LNCAP (cell line): Measurements from ENCODE around the gene ANKRD13B.

ENCODE experiments used
- CTCF ChIP-seq: fragments of 450-650 bp; IDR thresholded peaks from 2 replicates; pipeline ENCODE4 v1.5.1; 2017; ENCODE audit warnings: mild to moderate bottlenecking

Gene ANKRD13B

GRCh38 chr17:29596811-29597210, 3.9 kb downstream of the ANKRD13B start:
- no peak for TF ChIP-seq CTCF

DNA sequence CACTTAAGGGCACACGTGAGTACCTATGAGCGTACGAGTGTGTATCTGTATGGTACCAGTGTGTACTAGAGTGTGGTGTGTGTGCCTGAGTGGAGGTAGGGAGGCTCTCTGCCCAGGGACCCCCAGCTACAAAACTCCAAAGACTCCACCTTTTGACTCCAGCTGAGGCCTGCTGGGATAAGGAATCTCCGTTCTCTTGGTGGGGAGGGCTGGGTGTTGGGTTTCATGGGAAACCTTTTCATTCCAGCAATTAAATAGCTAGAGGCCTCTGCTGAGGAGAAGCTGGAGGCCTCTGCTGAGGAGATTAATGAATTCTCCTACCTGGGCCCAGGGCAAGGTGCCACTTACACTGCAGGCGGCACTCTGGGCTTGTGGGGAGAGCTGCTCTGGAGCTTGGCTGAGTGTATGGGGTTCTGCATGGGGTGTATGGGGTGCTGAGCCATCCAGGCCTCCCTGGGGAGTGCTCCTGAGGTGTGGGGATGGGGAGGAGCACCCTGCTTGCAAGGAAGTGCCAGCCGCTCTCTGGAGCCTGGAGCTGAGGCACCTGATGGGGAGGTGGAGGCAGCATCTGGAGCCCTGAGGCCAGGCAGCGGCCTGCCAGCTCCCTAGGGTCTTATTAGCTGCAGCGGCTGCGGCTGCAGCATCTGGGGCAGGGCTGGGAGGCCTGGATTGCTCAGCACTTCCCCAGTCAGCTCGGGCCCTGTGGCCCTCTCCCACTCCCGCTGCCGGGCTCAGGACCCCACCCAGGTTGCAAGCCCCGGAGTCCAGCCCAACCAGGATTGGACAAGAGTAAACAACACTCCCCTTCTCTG, 4.6 kb downstream of the ANKRD13B start:
- TF ChIP-seq CTCF = no peak

GRCh38 chr17:29603109-29603674, 10.3 kb downstream of the ANKRD13B start:
- no peak for TF ChIP-seq CTCF

DNA sequence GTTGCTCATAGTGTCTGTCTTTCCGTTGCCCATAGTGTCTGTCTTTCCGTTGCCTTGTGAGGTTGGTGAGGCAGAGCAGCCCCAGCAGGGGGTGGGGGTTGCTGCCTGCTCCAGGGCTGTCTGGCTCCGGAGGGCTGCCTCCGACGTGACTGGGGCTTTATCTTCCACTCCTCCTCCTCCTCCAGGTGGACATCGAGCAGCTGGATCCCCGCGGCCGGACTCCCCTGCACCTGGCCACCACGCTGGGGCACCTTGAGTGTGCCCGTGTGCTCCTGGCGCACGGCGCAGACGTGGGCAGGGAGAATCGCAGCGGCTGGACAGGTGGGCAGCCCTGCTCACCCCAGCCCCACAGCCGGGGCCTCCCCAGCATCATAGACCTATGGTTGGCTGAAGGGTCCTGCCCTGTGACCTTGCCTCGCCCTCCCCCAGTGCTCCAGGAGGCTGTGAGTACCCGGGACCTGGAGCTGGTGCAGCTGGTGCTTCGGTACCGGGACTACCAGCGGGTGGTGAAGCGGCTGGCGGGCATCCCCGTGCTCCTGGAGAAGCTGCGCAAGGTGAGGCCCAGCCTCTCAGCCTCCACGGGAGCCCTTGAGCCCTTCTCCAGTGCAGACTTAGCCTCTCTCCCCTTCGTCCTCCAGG, 14.7 kb downstream of the ANKRD13B start:
- no peak for TF ChIP-seq CTCF

GRCh38 chr17:29608986-29609385, 16.1 kb downstream of the ANKRD13B start:
- no peak for TF ChIP-seq CTCF

GRCh38 chr17:29610395-29610794, 17.5 kb downstream of the ANKRD13B start:
- TF ChIP-seq CTCF = no peak

DNA sequence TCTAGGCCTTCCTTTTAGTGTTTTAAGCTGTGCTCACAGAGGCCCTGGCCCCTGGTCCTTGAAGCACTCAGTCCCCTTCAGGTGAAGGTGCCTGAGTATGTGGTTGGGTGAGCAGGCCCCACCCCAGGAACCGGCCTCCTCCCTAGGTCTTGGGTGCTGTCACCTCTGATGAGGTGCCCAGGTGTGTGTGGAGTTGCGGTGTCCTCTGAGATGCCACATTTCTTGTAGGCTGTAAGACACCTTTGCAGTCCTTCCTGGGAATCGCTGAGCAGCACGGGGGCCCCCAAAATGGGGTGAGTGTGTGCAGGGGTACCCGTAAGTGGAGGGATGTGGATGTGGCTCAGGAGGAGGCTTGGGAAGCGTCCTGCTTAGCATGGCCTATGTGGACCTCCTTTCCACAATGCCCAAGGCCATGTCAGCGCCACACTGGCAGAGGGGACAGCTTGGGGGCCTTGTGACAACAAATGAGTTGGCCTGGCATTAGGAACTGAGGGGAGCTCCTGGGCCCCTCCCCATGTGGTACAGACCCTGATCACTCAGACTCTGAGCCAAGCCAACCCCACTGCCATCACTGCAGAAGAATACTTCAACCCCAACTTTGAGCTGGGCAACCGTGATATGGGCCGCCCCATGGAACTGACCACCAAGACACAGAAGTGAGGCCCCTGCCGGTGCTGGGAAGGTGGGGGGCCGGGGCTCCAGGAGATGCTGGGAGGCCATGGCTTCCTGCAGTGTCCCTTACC, 18.6 kb downstream of the ANKRD13B start:
- TF ChIP-seq CTCF = no peak
